ENCODE data around the gene NR2F2.

NR2F2 gene

DNA sequence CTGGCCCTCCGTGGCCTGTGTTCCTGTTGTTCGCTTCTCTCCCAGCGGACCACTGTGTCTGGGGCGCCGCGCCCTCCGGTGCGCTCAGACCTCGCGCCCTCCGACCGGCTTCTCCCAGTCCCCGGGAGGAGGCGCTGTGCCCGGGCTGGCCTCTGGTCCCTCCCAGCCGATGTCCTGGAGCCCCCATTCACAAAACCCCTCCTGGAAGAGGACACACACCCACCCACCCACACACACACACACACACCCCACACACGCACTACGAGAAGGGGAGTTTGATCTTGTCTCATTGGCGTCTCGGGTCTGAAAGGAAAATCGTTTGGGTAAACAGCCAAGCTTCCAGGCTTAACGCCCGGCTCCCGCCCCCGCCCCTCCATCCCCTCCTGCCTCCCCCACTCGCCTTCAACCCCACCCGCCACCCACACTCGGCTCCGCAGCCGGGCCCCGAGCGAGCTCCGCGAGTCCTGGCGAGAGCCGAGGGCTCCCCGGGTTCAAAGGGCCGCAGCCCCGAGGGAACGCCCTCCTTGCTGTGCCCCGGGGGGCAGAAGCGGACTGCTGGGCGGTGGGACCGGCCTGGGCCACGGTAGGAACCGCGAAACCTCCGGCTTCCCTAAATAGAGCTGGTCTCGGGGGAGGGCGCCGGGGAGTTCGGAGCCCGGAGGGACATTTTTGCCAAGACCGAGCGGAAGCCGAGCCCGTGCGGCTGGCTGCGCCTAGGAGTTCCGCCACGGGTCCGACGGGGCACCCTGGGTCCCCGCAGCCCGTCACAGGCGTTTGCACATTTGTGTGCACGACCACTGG lies 23.6 kb downstream of the NR2F2 start:
- peaks cover 46% of the 10 kb centered on the region for H3K27me3 ChIP-seq (ENCODE audit: insufficient read depth, low read length)
- no peak overlapping the region for H3K27ac ChIP-seq (ENCODE audit: low read depth, low read length)
- no peak overlapping the region for H2AK5ac ChIP-seq (ENCODE audit: low read length)
- peaks cover 2% of the 10 kb centered on the region for H3K79me2 ChIP-seq (ENCODE audit: control insufficient read depth, insufficient read depth, low read length, poor library complexity)
- H3K4me1 ChIP-seq (ENCODE audit: control insufficient read depth in 1 of 2, insufficient read depth in 2 of 2, low read length in 2 of 2) = peaks cover 26 to 28% of the 10 kb centered on the region in 2 experiments
- H2BK120ac ChIP-seq (ENCODE audit: insufficient read depth, low read length, poor library complexity) = peak overlapping the region; percentile 82
- H3K4me3 ChIP-seq (ENCODE audit: low read depth, low read length) = peak overlapping the region; percentile 27
- H2BK5ac ChIP-seq (ENCODE audit: low read depth, low read length, poor library complexity) = peak overlapping the region; percentile 22
- peak overlapping the region; percentile 85 for H3K4me2 ChIP-seq (ENCODE audit: low read length)
- H3K18ac ChIP-seq (ENCODE audit: low read length) = peak overlapping the region; percentile 74
- H4K12ac ChIP-seq (ENCODE audit: low read depth, low read length) = no peak overlapping the region
- peak overlapping the region; percentile 50 for H2BK12ac ChIP-seq (ENCODE audit: low read length)
- no peaks in the 10 kb centered on the region for H3K36me3 ChIP-seq (ENCODE audit: control insufficient read depth in 1 of 2, insufficient read depth in 2 of 2, low read length in 2 of 2)
- peaks cover 4% of the 10 kb centered on the region for H3K9me3 ChIP-seq (ENCODE audit: insufficient read depth, low read depth, low read length)
- peak overlapping the region; percentile 48 for H4K8ac ChIP-seq (ENCODE audit: low read depth, low read length)
- peak overlapping the region; percentile 44 for H3K14ac ChIP-seq (ENCODE audit: low read length)
- no CpG with 5 or more reads among the region's 67 CpGs for WGBS (ENCODE audit: extremely low coverage, insufficient coverage, insufficient read length)
- H3K4ac ChIP-seq (ENCODE audit: low read depth, low read length) = no peak overlapping the region
- H3K9ac ChIP-seq (ENCODE audit: low read length) = no peak overlapping the region
- peak in 1 of 2 donors; percentile 38 for DNase-seq
- peaks cover 13% of the 10 kb centered on the region for H3K79me1 ChIP-seq (ENCODE audit: low read length)
- H3K23ac ChIP-seq (ENCODE audit: low read length) = no peak overlapping the region
- peak overlapping the region; percentile 40 for H2AFZ ChIP-seq (ENCODE audit: insufficient read depth, low read length, poor library complexity)
- H4K91ac ChIP-seq (ENCODE audit: low read depth, low read length) = peak overlapping the region; percentile 52

DNA sequence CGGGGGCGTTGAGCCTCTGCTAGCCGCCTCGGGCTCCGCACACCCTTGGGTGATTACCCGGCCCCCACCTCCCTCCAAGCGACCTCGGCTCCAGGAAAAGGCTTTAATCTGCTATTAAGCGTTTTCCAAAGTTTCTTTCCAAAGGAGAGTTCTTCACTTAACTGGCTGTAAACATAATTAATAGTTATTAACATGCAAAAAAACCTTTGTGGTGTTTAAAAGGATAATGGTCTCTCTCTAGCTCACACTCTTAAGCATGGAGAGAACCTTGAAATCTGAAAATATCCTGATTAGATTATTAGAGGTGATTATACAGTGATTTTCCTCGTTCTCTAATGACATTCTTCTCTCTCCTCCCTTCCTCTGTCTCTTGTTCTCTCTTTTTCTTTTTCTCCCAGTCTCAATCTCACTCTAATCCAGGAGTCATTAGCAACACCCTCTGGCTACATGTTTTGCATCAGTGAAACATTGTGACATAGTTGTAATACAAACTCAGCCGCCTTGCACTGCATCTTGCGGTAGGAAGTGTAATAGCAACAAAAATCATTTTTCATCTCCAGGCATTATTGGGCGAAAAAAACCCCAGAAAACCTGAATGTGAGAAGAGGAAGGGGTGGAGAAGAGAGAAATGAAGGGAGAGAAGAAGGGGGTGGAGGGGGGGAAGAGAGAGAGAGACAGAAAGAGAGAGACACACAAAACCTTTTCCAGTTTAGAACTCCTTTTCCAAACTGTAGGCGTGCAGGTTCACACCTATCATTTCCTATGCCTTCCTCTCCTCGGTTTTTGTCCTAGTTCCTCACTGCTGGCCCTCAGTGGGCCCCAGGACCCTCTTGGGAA lies 24.4 kb downstream of the NR2F2 start:
- Histone ChIP-seq H3K23ac (ENCODE audit: low read length) (no peak overlapping the region), H4K91ac (ENCODE audit: low read depth, low read length) (no peak overlapping the region), H3K14ac (ENCODE audit: low read length) (peak overlapping the region; percentile 44), H2AK5ac (ENCODE audit: low read length) (no peak overlapping the region), H2BK120ac (ENCODE audit: insufficient read depth, low read length, poor library complexity) (peak overlapping the region; percentile 82), H3K4me1 (ENCODE audit: control insufficient read depth in 1 of 2, insufficient read depth in 2 of 2, low read length in 2 of 2) (peaks cover 33 to 35% of the 10 kb centered on the region in 2 experiments), H3K27ac (ENCODE audit: low read depth, low read length) (no peak overlapping the region), H2AFZ (ENCODE audit: insufficient read depth, low read length, poor library complexity) (no peak overlapping the region), H3K4ac (ENCODE audit: low read depth, low read length) (no peak overlapping the region), H3K79me2 (ENCODE audit: control insufficient read depth, insufficient read depth, low read length, poor library complexity) (peaks cover 3% of the 10 kb centered on the region), H3K4me2 (ENCODE audit: low read length) (peak overlapping the region; percentile 85), H3K4me3 (ENCODE audit: low read depth, low read length) (no peak overlapping the region), H2BK12ac (ENCODE audit: low read length) (no peak overlapping the region), H3K9ac (ENCODE audit: low read length) (no peak overlapping the region), H3K79me1 (ENCODE audit: low read length) (peaks cover 14% of the 10 kb centered on the region), H4K12ac (ENCODE audit: low read depth, low read length) (no peak overlapping the region), H2BK5ac (ENCODE audit: low read depth, low read length, poor library complexity) (no peak overlapping the region), H4K8ac (ENCODE audit: low read depth, low read length) (peak overlapping the region; percentile 18), H3K18ac (ENCODE audit: low read length) (peak overlapping the region; percentile 74), H3K27me3 (ENCODE audit: insufficient read depth, low read length) (peaks cover 54% of the 10 kb centered on the region), H3K36me3 (ENCODE audit: control insufficient read depth in 1 of 2, insufficient read depth in 2 of 2, low read length in 2 of 2) (no peaks in the 10 kb centered on the region), H3K9me3 (ENCODE audit: insufficient read depth, low read depth, low read length) (peaks cover 4% of the 10 kb centered on the region)
- WGBS (ENCODE audit: extremely low coverage, insufficient coverage, insufficient read length) = no CpG with 5 or more reads among the region's 15 CpGs
- peak; percentile 65 to 82 for DNase-seq

DNA sequence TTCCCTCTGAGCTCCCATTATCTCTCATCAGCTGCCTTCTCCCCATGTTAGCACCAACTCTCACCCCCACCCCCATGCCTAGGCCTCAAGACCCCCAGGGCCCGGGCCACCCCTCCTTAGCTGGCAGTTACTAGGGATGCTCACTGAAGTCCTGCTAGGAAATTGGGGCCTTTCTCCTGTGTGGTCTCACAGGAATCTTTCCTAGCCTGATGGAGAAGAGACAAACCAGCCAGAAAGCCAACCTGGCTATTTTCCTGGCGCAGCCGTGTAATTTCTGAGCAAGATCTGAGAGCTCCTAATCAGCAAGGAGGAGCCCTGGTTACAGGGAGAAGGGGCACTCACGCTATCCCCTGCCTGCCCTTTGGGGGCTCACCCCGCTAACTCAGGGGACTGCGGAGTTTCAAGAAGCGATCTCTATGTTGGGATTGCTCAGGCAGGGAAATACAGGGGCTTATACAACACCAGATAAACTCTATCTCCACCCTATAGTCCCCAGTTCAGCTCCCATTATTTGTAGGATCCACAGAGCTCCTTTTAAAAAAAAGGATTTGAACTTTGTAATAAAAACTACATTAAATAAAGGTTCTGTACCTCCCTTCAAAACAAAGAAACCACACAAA lies 25.2 kb downstream of the NR2F2 start:
- no peak overlapping the region for H4K91ac ChIP-seq (ENCODE audit: low read depth, low read length)
- H2BK120ac ChIP-seq (ENCODE audit: insufficient read depth, low read length, poor library complexity) = no peak overlapping the region
- no peak overlapping the region for H2AFZ ChIP-seq (ENCODE audit: insufficient read depth, low read length, poor library complexity)
- no peak overlapping the region for H3K4me3 ChIP-seq (ENCODE audit: low read depth, low read length)
- no peak overlapping the region for H3K14ac ChIP-seq (ENCODE audit: low read length)
- no peak overlapping the region for H4K8ac ChIP-seq (ENCODE audit: low read depth, low read length)
- no peak for DNase-seq
- H3K79me2 ChIP-seq (ENCODE audit: control insufficient read depth, insufficient read depth, low read length, poor library complexity) = peaks cover 4% of the 10 kb centered on the region
- no peak overlapping the region for H3K23ac ChIP-seq (ENCODE audit: low read length)
- peaks cover 39 to 41% of the 10 kb centered on the region in 2 experiments for H3K4me1 ChIP-seq (ENCODE audit: control insufficient read depth in 1 of 2, insufficient read depth in 2 of 2, low read length in 2 of 2)
- no peak overlapping the region for H3K18ac ChIP-seq (ENCODE audit: low read length)
- H3K9ac ChIP-seq (ENCODE audit: low read length) = no peak overlapping the region
- H3K27ac ChIP-seq (ENCODE audit: low read depth, low read length) = no peak overlapping the region
- no CpG with 5 or more reads among the region's 7 CpGs for WGBS (ENCODE audit: extremely low coverage, insufficient coverage, insufficient read length)
- no peak overlapping the region for H2BK5ac ChIP-seq (ENCODE audit: low read depth, low read length, poor library complexity)
- H2AK5ac ChIP-seq (ENCODE audit: low read length) = no peak overlapping the region
- H3K4ac ChIP-seq (ENCODE audit: low read depth, low read length) = no peak overlapping the region
- no peak overlapping the region for H4K12ac ChIP-seq (ENCODE audit: low read depth, low read length)
- H3K27me3 ChIP-seq (ENCODE audit: insufficient read depth, low read length) = peaks cover 57% of the 10 kb centered on the region
- no peak overlapping the region for H3K4me2 ChIP-seq (ENCODE audit: low read length)
- peaks cover 16% of the 10 kb centered on the region for H3K79me1 ChIP-seq (ENCODE audit: low read length)
- no peaks in the 10 kb centered on the region for H3K36me3 ChIP-seq (ENCODE audit: control insufficient read depth in 1 of 2, insufficient read depth in 2 of 2, low read length in 2 of 2)
- no peak overlapping the region for H2BK12ac ChIP-seq (ENCODE audit: low read length)
- peaks cover 4% of the 10 kb centered on the region for H3K9me3 ChIP-seq (ENCODE audit: insufficient read depth, low read depth, low read length)

Measured in trophoblast cell (in vitro differentiated cells and primary cell).